Activated CD8-positive, alpha-beta memory T cell treated with anti-CD3 and anti-CD28 coated beads, Interleukin-2, amount 10 ng/mL, durations not matched to agents 7 days and 5 days (primary cell): ENCODE results near the gene STIP1. TPM values are rescaled to one million over a fixed set of nuclear protein-coding genes. Genes with fewer than 3 reads are reported as not detected.

Experiments
- ATAC-seq: fragments of 150-1000 bp; cut with Tn5 transposase; one replicate; pipeline ENCODE4 v1.10.0; 2021; ENCODE audit warnings: moderate library complexity
- CTCF ChIA-PET: fragments of 350-600 bp; sonication (Branson Sonifier 250); formaldehyde crosslinking; loops from one replicate; lab custom pipeline; 2021; ENCODE audit warnings: antibody characterized with exemption; lab: Charles Lee
- DNase-seq: peaks from one replicate; pipeline ENCODE4 v3.0.0-alpha.2; 2020
- H3K27ac Mint-ChIP-seq: one replicate; pipeline ENCODE4 v1.8.0; 2021; ENCODE audit warnings: mild to moderate bottlenecking, mixed read lengths
- H3K27me3 Mint-ChIP-seq: one replicate; pipeline ENCODE4 v1.8.0; 2021; ENCODE audit warnings: mixed read lengths
- H3K36me3 Mint-ChIP-seq: one replicate; pipeline ENCODE4 v1.8.0; 2021; ENCODE audit warnings: mild to moderate bottlenecking, mixed read lengths
- H3K4me1 Mint-ChIP-seq: one replicate; pipeline ENCODE4 v1.8.0; 2021; ENCODE audit warnings: mixed read lengths
- H3K4me3 Mint-ChIP-seq: one replicate; pipeline ENCODE4 v1.8.0; 2021; ENCODE audit warnings: mild to moderate bottlenecking, moderate library complexity, mixed read lengths
- H3K9me3 Mint-ChIP-seq: one replicate; pipeline ENCODE4 v1.8.0; 2022; ENCODE audit warnings: low read depth, mixed read lengths
- total RNA-seq, 2 experiments: library from RNA; stranded (reverse); gene quantifications; one replicate each; pipeline ENCODE4 v1.2.3, GENCODE V29; 2021

Gene STIP1
- total RNA-seq, 2 experiments from 2014 or later: 303 to 410 TPM

GRCh38 chr11:64186492-64187165 lies 658 bp downstream of the STIP1 start:
- H3K4me1 Mint-ChIP-seq: peaks cover 47% of the 10 kb centered on the region
- DNase-seq (peak; percentile 81), ATAC-seq (no peak)
- CTCF ChIA-PET: interaction anchor here (0.9 to 11.0 kb wide), 16 partner anchors 11 to 173 kb away, joined by 3 to 126 read pairs (median 4); partner anchors contain the start of genes CATSPERZ, FERMT3, NUDT22 and TRPT1
- peaks cover 17% of the 10 kb centered on the region for H3K36me3 Mint-ChIP-seq
- H3K27ac Mint-ChIP-seq: no peak overlapping the region
- H3K9me3 Mint-ChIP-seq: no peaks in the 10 kb centered on the region
- no peaks in the 10 kb centered on the region for H3K27me3 Mint-ChIP-seq
- no peak overlapping the region for H3K4me3 Mint-ChIP-seq

- H3K4me1 Mint-ChIP-seq: peaks cover 42% of the 10 kb centered on the region
- peaks cover 52% of the 10 kb centered on the region for H3K36me3 Mint-ChIP-seq
- ATAC-seq: no peak
- no peak overlapping the region for H3K4me3 Mint-ChIP-seq
- H3K9me3 Mint-ChIP-seq: no peaks in the 10 kb centered on the region
- CTCF ChIA-PET: interaction anchor here (1.1 to 11.0 kb wide), 2 partner anchors 11 to 54 kb away, joined by 3 to 126 read pairs; partner anchors contain the start of gene FERMT3
- DNase-seq: no peak
- no peaks in the 10 kb centered on the region for H3K27me3 Mint-ChIP-seq
- H3K27ac Mint-ChIP-seq: no peak overlapping the region
Observed at GRCh38 chr11:64192434-64192833, 6.5 kb downstream of the STIP1 start.

- peaks cover 29% of the 10 kb centered on the region for H3K4me1 Mint-ChIP-seq
- no peak for ATAC-seq
- no peak overlapping the region for H3K27ac Mint-ChIP-seq
- no peak overlapping the region for H3K4me3 Mint-ChIP-seq
- no peaks in the 10 kb centered on the region for H3K9me3 Mint-ChIP-seq
- CTCF ChIA-PET: interaction anchor here (1.5 to 2.3 kb wide), 3 partner anchors 11 to 104 kb away, joined by 3 to 7 read pairs (median 5); partner anchors contain the start of genes NUDT22 and STIP1
- DNase-seq: no peak
- no peaks in the 10 kb centered on the region for H3K27me3 Mint-ChIP-seq
- H3K36me3 Mint-ChIP-seq: peaks cover 57% of the 10 kb centered on the region
Observed at GRCh38 chr11:64196626-64197025, 10.7 kb downstream of the STIP1 start.

GRCh38 chr11:64198511-64198910 lies 12.5 kb downstream of the STIP1 start:
- Mint-ChIP-seq H3K4me1 (peaks cover 30% of the 10 kb centered on the region), H3K27me3 (no peaks in the 10 kb centered on the region), H3K4me3 (no peak overlapping the region), H3K27ac (no peak overlapping the region), H3K9me3 (no peaks in the 10 kb centered on the region), H3K36me3 (peaks cover 64% of the 10 kb centered on the region)
- CTCF ChIA-PET: interaction anchor here (2.1 to 2.3 kb wide), 2 partner anchors 13 to 102 kb away, joined by 5 to 7 read pairs; partner anchors contain the start of gene STIP1
- ATAC-seq (no peak), DNase-seq (no peak)

GRCh38 chr11:64201543-64201942 lies 15.6 kb downstream of the STIP1 start:
- Mint-ChIP-seq H3K27ac (peak overlapping the region; percentile 7), H3K4me3 (no peak overlapping the region), H3K4me1 (peaks cover 42% of the 10 kb centered on the region), H3K9me3 (no peaks in the 10 kb centered on the region), H3K36me3 (peaks cover 57% of the 10 kb centered on the region), H3K27me3 (no peaks in the 10 kb centered on the region)
- ATAC-seq (no peak), DNase-seq (no peak)
- CTCF ChIA-PET: interaction anchor here (1.0 to 9.6 kb wide), 4 partner anchors 13 to 102 kb away, joined by 3 to 169 read pairs (median 89); partner anchors contain the start of genes CATSPERZ, DNAJC4, ESRRA and PLCB3

- Mint-ChIP-seq H3K36me3 (peaks cover 60% of the 10 kb centered on the region), H3K4me1 (peaks cover 34% of the 10 kb centered on the region), H3K27ac (no peak overlapping the region), H3K27me3 (no peaks in the 10 kb centered on the region), H3K9me3 (no peaks in the 10 kb centered on the region), H3K4me3 (no peak overlapping the region)
- CTCF ChIA-PET: interaction anchor here (1.0 to 9.6 kb wide), 5 partner anchors 14 to 129 kb away, joined by 3 to 169 read pairs (median 52); partner anchors contain the start of genes CATSPERZ, ESRRA, PLCB3 and PRDX5
- ATAC-seq (no peak), DNase-seq (no peak)
Observed at GRCh38 chr11:64202992-64203391, 17.0 kb downstream of the STIP1 start.

GRCh38 chr11:64203421-64204079 lies 17.6 kb downstream of the STIP1 start:
- H3K4me1 Mint-ChIP-seq: peaks cover 37% of the 10 kb centered on the region
- ATAC-seq (no peak), DNase-seq (no peak)
- no peak overlapping the region for H3K27ac Mint-ChIP-seq
- H3K36me3 Mint-ChIP-seq: peaks cover 59% of the 10 kb centered on the region
- H3K27me3 Mint-ChIP-seq: no peaks in the 10 kb centered on the region
- no peaks in the 10 kb centered on the region for H3K9me3 Mint-ChIP-seq
- no peak overlapping the region for H3K4me3 Mint-ChIP-seq
- CTCF ChIA-PET: interaction anchor here (1.0 to 9.6 kb wide), 8 partner anchors 15 to 114 kb away, joined by 5 to 169 read pairs (median 22); partner anchors contain the start of genes CATSPERZ, DNAJC4, ESRRA and NUDT22

- no peak for DNase-seq
- H3K27me3 Mint-ChIP-seq: no peaks in the 10 kb centered on the region
Observed at GRCh38 chr11:64204080-64204440, 18.1 kb downstream of the STIP1 start.

GRCh38 chr11:64204464-64204989 lies 18.6 kb downstream of the STIP1 start:
- ATAC-seq (peak; percentile 30), DNase-seq (peak; percentile 86)
- H3K27ac Mint-ChIP-seq: peak overlapping the region; percentile 78
- no peaks in the 10 kb centered on the region for H3K27me3 Mint-ChIP-seq
- H3K4me1 Mint-ChIP-seq: peaks cover 45% of the 10 kb centered on the region
- H3K36me3 Mint-ChIP-seq: peaks cover 60% of the 10 kb centered on the region
- CTCF ChIA-PET: interaction anchor here (0.6 to 9.6 kb wide), 29 partner anchors 9 to 245 kb away, joined by 3 to 169 read pairs (median 5); partner anchors contain the start of genes BAD, CATSPERZ, DNAJC4 and ESRRA
- H3K4me3 Mint-ChIP-seq: peak overlapping the region; percentile 45
- no peaks in the 10 kb centered on the region for H3K9me3 Mint-ChIP-seq

More at GRCh38 chr11:64204080-64204440, 18.1 kb downstream of the STIP1 start:
- peaks cover 58% of the 10 kb centered on the region for H3K36me3 Mint-ChIP-seq
- no peaks in the 10 kb centered on the region for H3K9me3 Mint-ChIP-seq
- H3K27ac Mint-ChIP-seq: no peak overlapping the region
- CTCF ChIA-PET: interaction anchor here (0.6 to 9.6 kb wide), 27 partner anchors 9 to 245 kb away, joined by 3 to 169 read pairs (median 5); partner anchors contain the start of genes BAD, CATSPERZ, DNAJC4 and ESRRA
- no peak for ATAC-seq
- H3K4me3 Mint-ChIP-seq: no peak overlapping the region
- H3K4me1 Mint-ChIP-seq: peaks cover 42% of the 10 kb centered on the region

- H3K4me3 Mint-ChIP-seq: peak within 1 kb of the TSS; percentile 92
- no peaks in the 10 kb centered on the region for H3K27me3 Mint-ChIP-seq
- H3K4me1 Mint-ChIP-seq: peaks cover 42% of the 10 kb centered on the region
- CTCF ChIA-PET: interaction anchor here (0.8 to 9.6 kb wide), 20 partner anchors 11 to 368 kb away, joined by 3 to 169 read pairs (median 11); partner anchors contain the start of genes BAD, CATSPERZ, DNAJC4 and ESRRA
- no peaks in the 10 kb centered on the region for H3K9me3 Mint-ChIP-seq
- peak; percentile 89 for DNase-seq
- peaks cover 50% of the 10 kb centered on the region for H3K36me3 Mint-ChIP-seq
- peak; percentile 69 for ATAC-seq
- peak within 1 kb of the TSS; percentile 96 for H3K27ac Mint-ChIP-seq
Observed at GRCh38 chr11:64206457-64207255, 20.7 kb downstream of the STIP1 start, which contains the start of gene FERMT3. Gene FERMT3, plus strand, starts transcription at chr11:64206721. Its CDS starts 644 bp downstream, at chr11:64207365.

GRCh38 chr11:64207256-64208085 lies 21.5 kb downstream of the STIP1 start:
- peak; percentile 77 for ATAC-seq
- CTCF ChIA-PET: interaction anchor here (0.6 to 9.6 kb wide), 23 partner anchors 10 to 386 kb away, joined by 3 to 169 read pairs (median 6); partner anchors contain the start of genes BAD, CATSPERZ, DNAJC4 and ESRRA
- peaks cover 43% of the 10 kb centered on the region for H3K4me1 Mint-ChIP-seq
- no peaks in the 10 kb centered on the region for H3K9me3 Mint-ChIP-seq
- no peaks in the 10 kb centered on the region for H3K27me3 Mint-ChIP-seq
- H3K36me3 Mint-ChIP-seq: peaks cover 49% of the 10 kb centered on the region
- peak; percentile 95 for DNase-seq
- H3K27ac Mint-ChIP-seq: peak overlapping the region; percentile 96
- H3K4me3 Mint-ChIP-seq: peak overlapping the region; percentile 92
